HG02571 (cell line): ENCODE results near the gene CORO2B.

Experiments
- ATAC-seq: cut with Tn5 transposase; IDR thresholded peaks from one replicate; pipeline ENCODE4 v1.9.1; 2021; ENCODE audit warnings: mild to moderate bottlenecking, moderate library complexity; ENCODE audit not compliant: unreplicated experiment

The CORO2B gene

DNA sequence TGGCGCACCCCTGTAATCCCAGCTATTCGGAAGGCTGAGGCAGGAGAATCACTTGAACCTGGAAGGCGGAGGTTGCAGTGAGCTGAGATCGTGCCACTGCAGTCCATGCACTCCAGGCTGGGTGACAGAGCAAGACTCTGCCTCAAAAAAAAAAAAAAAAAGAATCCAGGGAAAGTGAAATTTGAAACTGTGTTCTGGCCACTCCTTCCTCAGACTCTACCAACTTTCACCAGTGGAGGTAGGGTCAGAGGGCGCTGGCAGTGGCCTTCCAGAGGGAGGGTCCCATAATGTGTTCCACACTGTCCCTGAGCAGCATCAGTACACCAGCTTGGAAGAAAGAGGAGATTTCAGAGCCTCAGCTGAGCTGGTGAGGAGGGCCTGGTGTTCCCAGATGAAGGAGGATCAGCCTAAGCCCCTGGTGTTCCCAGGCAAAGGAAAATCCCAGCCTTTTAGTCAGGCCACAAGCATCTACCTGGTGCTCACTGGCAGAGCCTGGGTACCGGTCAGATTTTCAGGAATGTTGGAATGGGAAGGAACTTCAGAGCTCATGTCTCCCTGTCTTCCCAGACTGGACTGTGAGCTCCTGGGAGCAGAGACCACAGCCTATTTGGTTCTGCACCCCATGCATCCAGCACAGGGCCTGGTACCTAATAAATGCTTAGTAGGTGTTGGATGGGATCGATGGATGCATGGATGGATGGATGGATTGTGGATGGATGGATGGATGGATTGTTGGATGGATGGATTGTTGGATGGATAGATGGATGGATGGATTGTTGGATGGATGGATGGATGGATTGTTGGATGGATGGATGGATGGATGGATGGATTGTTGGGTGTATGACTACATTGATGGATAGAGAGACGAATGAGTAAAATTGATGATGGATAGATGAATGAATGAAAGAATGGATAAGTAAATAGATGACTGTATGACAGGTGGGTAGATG is 117.9 kb downstream of the CORO2B start:
- ATAC-seq, result no peak

DNA sequence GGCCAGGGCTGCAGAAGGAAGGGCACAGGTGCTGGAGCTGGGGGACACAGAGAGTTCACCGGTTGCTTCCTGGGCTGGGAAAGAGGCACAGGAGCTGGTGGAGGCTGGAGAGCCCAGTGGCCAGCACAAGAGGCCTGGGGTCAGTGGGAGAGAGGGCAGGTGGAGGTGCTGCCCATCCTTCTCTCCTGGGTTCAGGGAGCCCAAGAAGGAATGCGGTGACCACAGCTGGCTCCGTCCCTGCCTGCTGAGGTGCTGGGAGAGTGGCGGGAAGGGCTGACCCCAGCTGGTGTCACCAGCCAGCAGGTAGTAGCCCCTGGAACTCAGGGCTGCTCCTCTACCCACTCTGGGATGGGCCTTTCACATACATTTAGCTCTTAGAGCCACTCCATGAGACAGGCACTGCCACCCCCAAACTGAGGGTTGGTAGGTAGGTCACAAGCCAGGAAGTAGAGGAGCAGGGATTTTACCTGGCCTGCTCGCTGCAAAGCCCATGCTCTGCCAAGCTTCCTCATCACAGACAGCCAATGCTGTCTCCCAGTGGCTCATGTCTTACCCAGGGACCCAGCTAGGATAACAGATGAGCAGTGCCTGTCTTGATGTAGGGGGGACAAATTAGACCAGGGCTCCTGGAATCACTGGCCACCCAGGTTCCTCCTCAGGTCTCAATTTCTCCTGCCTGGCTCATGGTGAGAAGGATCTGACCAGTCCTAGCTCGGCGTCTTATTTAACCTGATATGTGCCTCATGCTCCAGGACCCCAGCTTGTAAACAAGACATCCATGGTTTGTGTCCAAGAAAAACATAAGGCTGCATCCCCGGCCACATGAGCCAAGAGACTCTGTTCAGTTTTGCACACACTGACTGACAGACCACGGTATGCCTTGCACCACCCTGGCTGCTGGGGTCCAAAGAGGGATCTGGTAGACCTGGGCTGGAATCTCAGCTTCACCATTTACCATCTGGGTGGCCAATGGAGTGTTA is 119.2 kb downstream of the CORO2B start:
- no peak for ATAC-seq

DNA sequence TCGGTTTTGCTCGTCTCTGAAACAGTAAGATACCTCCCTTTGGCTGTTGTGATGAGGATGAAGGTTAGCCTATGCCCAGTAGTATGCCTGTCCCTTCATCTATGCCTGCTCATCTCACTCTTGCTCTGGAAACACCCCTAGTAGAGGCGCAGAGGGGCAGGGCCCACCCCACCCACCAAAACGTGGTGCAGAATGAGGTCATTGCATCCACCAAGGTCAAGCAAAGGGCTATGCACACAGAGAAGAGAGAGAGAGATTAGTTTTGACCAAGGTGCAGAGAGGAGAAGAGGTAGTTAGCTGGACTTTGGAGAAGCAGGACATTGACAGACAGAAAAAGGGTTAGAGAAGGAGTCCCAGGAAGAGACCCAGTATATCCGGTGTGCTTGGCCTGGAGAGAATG is 119.9 kb downstream of the CORO2B start:
- ATAC-seq, result no peak

DNA sequence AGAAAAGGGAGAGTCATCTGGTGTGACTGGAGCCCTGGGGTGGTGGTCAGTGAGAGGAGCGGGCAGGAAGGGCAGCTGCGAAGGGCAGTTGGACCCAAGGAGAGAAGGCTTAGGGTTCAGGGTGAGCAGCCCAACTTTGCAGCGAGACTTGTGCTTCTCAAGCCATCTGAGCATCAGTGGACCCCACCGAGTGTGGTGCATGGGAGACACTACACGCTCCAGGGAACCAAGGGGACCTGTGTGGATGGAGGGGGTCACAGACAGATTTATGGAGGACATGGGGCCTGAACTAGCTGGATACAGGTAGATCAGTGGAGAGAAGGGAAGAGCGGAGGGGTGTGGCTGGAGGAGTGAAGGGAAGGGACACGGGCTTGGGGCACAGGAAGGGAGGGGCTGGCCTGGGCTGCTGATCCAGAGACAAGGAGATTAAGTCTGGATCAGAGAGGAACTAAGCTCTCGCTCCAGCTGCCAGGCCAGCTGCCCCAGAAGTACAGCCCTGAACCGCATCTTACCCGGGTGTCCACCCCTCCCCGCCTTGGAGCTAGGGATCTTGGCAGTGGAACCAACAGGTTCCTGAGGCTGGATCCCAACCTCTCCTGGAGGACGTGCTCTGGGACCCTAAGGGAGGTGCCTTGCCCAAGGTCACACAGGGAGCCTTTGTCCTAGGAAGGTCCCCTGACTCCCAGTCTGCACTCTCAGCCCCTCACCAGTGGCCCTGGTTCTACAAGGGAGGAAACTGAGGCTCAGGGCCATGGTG is 120.5 kb downstream of the CORO2B start:
- ATAC-seq, result no peak

DNA sequence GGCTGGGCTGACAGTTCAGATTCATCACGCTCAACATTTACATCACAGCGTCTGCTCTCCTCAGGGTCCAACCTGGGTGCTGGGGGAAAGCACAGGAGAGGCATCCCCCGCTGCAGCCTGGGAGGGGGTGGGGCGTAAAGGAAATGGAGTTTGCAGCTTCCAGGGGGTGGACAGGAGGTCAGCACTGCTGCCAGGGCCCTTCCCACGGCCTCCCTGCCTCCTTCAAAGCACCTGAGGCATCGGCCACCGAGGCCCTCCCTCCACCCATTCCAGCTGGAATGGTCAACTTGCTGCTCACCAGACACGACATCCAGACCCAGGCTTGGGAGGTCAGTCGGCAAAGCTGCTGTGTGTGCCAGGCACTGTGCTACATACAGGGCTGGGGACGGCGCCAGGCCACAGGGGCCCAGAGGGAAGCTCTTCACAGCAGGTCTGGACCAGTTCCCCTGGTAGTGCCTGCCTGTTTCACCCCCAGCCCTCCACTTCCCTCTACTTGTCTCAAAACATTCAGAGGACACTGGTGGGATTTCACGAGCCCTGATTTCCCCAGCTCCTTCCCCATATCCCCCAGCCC is 121.2 kb downstream of the CORO2B start:
- no peak for ATAC-seq

DNA sequence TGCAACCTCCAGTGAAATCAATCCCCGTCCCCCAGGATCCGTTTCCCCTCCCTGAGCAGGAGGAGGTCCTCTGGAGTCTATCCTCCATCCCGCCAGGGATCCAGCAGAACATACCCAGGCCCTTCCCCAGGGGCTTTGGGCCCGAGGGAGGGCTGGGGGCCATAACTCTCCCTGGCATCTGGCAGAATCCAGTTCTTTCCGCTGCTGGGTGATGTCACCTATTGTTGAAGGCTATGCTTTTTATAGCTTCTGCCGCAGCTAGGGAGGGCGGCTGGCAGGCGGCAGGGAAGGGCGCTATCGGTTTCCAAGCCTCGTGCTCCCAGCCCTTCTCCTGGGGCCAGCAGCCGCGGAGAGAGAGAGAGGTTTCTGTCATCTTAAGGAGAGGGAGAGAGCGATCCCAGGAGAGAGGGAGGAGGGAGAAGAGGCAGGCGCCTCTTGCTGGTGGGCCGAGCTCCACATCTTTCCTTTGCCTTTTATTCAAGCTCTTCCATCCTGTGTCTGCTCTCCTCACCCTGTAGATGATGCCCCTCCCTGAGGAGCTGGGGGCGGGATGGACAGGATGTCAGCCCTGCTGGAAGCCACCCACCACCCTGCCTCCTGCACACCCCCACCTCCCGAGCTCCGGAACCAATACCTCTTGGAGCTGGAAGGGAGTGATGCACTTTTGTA is 121.8 kb downstream of the CORO2B start:
- ATAC-seq, result no peak

DNA sequence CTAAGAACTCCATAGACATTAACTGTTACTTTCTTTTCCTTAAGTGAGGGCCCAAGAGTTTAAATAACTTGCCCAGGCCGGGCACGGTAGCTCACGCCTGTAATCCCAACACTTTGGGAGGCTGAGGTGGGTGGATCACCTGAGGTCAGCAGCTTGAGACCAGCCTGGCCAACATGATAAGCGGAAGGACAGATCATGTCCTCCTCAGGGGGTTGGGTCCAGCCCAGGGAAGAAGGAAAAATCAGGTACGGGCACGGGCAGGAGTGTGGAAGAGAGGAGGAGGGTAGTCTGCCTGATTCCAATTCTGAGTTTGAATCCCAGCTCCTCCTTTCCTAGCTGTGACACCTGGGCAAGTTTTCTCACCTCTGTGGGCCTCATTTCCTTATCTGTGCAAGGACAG is 123.1 kb downstream of the CORO2B start:
- no peak for ATAC-seq

DNA sequence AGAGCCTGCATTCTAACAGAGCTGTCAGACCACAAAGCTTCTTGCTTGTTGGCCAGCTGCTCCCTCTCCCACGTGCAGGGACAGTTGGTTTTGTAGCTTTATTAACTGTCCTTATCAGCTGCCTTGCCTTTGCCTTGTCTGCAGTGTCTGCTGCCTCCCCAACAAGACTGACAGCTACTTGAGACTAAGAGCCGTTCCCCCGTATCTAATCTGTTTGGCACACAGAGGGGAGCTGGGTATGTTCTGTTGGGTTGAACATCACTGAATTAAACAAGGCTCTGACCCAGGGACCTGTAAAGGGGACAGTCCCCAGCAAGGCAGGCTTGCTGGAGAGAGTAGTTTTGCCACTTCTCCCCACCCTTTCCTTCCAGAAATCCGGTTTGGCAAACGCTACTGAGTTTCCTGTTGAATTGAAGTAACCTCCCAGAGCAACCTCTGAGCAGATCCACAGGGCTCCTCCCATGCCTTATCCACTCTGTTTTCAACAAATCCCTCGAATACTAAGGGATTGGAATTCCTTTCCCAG is 125.8 kb downstream of the CORO2B start:
- no peak for ATAC-seq

DNA sequence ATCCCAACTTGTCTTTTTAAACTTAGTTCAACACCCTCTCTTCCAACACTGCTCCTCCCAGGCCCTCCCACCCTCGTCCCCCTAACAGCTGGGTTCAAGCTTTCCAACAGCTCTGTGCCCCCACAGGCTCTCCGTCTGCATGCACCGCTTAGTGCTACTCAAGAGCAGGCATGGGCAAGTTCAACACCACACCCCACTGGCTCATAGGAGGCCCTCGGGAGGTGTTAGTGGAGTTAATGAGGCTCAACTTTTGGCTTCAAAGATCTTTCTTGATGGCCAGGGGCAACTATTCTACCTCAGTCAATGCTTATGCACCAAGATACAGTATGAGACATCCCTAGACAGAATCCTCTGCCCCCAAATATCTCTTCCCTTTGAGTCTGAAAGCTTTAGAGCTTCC is 127.5 kb downstream of the CORO2B start:
- ATAC-seq, result no peak

DNA sequence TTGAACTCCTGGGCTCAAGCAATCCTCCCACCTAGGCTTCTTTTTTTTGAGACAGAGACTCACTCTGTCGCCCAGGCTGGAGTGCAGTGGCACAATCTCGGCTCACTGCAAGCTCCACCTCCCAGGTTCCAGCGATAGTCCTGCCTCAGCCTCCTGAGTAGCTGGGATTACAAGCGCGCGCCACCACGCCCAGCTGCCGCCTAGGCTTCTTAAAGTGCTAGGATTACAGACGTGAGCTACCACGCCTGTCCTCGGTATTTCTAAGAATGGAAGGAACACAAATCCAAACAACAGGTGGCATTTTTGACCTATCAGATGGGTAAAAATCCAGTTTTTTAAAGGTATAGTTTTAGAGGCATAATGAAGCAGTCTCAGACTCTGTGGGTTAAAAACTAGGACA is 128.1 kb downstream of the CORO2B start:
- ATAC-seq, result no peak

DNA sequence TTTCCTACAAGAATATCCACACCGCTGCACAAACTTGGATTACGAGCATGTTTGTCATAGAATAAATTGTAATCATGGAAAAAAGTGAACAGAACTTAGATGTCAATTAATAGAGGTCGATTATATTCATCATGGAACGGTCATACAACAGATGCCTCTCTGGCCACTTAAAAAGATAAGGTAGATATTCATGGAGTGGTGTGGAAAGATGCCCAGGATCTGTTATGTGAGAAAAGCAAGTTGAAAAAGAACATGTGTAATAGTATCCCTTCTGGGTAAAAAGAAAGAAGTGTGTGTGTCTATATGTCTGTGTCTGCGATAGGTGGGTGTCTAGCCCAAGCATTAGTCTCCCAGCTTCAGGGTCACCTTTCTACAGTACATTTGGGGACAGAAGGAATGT is 128.6 kb downstream of the CORO2B start:
- ATAC-seq, result no peak

DNA sequence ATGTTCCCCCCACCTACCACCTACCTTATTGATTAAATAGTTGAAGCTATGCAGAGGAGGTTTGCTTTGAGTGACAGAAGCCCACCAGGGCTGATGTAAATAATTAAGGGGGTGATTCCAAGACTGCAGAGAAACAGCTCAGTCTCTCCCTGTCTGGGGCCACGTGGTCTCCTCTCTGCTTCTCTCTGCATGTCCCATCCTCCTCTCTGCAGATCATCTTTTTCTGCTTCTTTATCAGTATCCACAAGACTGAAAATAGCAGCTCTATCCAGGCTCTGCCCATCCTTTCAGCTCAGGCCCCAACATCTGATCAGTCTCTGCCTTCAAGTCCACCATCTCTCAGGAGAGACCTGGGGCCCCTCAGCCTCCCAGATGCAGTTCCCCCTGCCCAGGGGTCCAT is 131.1 kb downstream of the CORO2B start:
- ATAC-seq, result no peak

DNA sequence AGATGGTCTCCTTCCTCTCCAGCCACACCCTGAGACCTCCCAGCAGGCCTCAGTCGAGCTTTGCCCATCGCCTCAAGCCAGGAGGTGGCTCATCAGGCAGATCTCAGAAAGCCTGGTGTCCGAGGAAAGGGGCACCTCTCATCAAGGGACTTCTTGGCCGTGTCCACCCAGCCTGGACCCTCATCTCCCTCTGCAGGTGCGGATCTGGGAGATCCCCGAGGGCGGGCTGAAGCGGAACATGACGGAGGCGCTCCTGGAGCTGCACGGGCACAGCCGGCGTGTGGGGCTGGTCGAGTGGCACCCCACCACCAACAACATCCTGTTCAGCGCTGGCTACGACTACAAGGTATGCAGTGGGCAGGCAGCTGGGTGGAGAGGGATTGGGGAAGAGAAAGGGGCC is 131.7 kb downstream of the CORO2B start:
- ATAC-seq, result no peak

DNA sequence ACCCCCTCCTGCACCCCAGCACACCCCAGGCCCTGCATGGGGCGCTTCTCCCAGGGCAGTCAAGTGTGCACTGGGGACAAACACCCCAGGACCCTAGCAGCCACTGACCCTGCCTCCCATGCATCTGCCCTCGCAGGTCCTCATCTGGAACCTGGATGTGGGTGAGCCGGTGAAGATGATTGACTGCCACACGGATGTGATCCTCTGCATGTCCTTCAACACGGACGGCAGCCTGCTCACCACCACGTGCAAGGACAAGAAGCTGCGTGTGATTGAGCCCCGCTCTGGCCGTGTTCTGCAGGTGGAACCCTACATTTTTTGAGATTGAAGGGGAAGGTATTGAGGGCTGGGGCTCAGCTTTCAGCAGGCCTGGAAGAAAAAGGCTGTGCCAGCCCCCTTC is 132.6 kb downstream of the CORO2B start:
- ATAC-seq, result no peak

DNA sequence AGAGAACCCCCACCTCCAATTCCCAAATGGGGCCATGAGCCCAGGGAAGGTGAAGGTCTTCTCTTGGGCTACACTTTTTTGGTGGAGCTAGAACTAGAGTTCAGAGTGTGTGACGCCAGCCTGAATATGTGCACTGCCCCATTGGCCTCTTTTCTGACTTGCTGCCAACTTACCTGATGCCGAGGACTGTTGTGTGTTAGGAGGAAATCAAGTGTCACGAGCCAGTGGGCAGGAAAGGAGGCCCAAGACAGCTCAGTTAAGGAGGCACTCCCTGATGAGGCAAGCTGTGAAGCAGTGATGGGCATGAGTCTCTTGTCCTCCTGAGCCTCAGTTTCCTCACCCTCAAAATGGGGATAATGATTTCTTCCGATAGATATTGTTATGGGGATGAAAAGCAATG is 134.1 kb downstream of the CORO2B start:
- no peak for ATAC-seq

DNA sequence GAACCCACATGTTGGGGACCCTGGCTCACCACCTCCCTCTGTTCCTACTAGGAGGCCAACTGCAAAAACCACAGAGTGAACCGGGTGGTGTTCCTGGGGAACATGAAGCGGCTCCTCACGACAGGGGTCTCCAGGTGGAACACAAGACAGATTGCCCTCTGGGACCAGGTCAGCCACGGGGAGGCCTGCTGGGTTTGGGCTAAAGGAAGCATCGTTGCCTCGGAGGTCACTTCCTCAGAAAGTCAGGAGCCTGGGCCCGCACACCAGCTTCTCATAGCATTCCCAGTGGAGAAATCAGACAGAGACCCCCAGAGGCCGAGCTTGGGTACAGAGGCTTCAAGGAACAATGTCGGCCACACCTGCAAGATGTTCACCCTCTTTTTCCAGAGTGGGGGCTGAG is 135.1 kb downstream of the CORO2B start:
- ATAC-seq, result no peak

DNA sequence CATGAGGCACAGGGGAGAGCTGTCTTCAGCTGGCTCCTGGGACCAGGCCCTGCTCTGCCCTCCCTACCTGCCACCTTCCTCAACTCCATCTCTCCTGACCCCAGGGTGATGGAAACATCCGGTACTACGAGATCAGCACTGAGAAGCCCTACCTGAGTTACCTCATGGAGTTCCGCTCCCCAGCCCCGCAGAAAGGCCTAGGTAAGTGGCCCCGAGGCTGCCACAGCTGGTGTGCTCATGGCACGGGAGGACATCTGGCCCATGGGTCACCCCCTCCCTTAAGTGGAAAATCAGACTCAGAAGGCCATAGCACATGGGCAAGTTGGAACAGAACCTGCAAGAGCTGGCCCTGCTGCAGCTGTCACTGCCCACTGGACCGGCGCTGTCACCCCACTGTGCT is 136.3 kb downstream of the CORO2B start:
- no peak for ATAC-seq

DNA sequence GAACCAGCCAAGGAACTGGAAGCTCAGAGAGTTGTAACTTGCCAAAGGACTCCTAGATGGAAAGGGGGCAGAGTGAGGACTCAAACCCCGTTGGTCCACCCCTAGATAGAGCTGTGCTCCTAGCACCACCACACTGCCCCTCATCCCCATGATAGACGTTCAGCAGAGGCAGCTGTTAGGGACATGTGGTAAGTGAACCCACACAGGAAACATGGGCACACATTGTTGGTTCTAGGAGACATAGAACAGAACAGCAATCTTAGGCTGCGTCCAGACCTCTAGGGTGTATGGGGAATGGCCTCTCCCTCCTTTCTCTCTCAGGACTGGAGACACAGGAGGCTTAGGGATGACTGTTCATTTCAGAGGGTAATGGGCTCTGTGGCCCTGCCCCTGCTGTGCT is 139.2 kb downstream of the CORO2B start:
- no peak for ATAC-seq

DNA sequence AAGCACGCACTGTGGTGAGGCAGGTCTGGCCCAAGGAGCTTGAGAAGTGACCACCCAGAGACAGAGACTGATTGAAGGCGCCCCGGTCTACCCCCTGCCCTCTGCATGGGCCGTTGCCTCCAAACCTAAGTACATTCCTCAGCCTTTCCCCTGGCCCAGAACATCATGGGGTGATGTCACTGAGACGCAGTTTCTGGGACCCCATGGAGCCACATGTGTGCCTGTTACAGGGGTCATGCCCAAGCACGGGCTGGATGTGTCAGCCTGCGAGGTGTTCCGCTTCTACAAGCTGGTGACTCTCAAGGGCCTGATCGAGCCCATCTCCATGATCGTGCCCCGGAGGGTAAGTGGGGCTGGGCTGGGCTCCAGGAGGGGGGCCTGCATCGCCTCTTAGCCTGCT is 139.7 kb downstream of the CORO2B start:
- no peak for ATAC-seq

DNA sequence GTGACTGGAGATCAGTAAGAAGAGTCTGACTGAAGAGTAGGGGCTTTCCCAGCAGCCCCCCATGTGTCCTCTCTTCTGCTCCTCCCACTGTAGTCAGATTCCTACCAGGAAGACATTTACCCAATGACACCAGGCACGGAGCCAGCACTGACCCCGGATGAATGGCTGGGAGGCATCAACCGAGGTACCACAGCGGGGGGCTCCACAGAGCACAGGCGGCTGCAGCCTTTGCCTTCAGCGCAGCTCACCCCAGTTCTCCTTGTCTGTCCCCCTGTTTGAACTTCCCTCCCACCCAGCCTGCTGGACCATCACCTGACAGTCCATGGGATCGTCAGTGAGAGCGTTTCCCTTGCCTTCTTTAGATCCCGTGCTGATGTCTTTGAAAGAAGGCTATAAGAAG is 140.3 kb downstream of the CORO2B start:
- ATAC-seq, result no peak
